ENCODE results near the gene PRR29. TPM values are rescaled to one million over a fixed set of nuclear protein-coding genes. Genes with fewer than 3 reads are reported as not detected.

PRR29 gene
- total RNA-seq = 1 to 10 TPM; 2.9 to 3.2 TPM

GRCh38 chr17:63998050-63998720 is at the start of gene PRR29:
Gene PRR29 (plus strand): TSS chr17:63998351. CDS start chr17:63998365, 14 bp downstream.
- peak within 1 kb of the TSS; percentile 25 for H3K27ac Mint-ChIP-seq
- H3K9me3 Mint-ChIP-seq = no peaks in the 10 kb centered on the region
- peak within 1 kb of the TSS; percentile 82 for H3K4me3 Mint-ChIP-seq
- peak; percentile 78 for ATAC-seq (replicated peaks)
- no peaks in the 10 kb centered on the region for H3K27me3 Mint-ChIP-seq
- peaks cover 19% of the 10 kb centered on the region for H3K4me1 Mint-ChIP-seq
- peaks cover 4% of the 10 kb centered on the region for H3K36me3 Mint-ChIP-seq (ENCODE audit: low read depth)

- Mint-ChIP-seq H3K27ac (no peak overlapping the region), H3K4me3 (no peak overlapping the region), H3K36me3 (ENCODE audit: low read depth) (no peaks in the 10 kb centered on the region), H3K9me3 (no peaks in the 10 kb centered on the region), H3K4me1 (peaks cover 7% of the 10 kb centered on the region), H3K27me3 (no peaks in the 10 kb centered on the region)
- ATAC-seq (replicated peaks) = no peak
Measured at GRCh38 chr17:63948521-63948920, 49.6 kb upstream of the PRR29 start.

- Mint-ChIP-seq H3K27me3 (no peaks in the 10 kb centered on the region), H3K27ac (no peak overlapping the region), H3K36me3 (ENCODE audit: low read depth) (no peaks in the 10 kb centered on the region), H3K9me3 (no peaks in the 10 kb centered on the region), H3K4me1 (peaks cover 15% of the 10 kb centered on the region), H3K4me3 (no peak overlapping the region)
- ATAC-seq (replicated peaks) = no peak
Measured at GRCh38 chr17:63949576-63950250, 48.4 kb upstream of the PRR29 start.

- ATAC-seq (replicated peaks) = no peak
- peaks cover 15% of the 10 kb centered on the region for H3K4me1 Mint-ChIP-seq
- no peaks in the 10 kb centered on the region for H3K36me3 Mint-ChIP-seq (ENCODE audit: low read depth)
- no peak overlapping the region for H3K4me3 Mint-ChIP-seq
- H3K27me3 Mint-ChIP-seq = no peaks in the 10 kb centered on the region
- H3K27ac Mint-ChIP-seq = no peak overlapping the region
- no peaks in the 10 kb centered on the region for H3K9me3 Mint-ChIP-seq
Measured at GRCh38 chr17:63950940-63951907, 46.9 kb upstream of the PRR29 start.

GRCh38 chr17:63954402-63955063 is 43.6 kb upstream of the PRR29 start:
- Mint-ChIP-seq H3K36me3 (ENCODE audit: low read depth) (no peaks in the 10 kb centered on the region), H3K27ac (peak overlapping the region; percentile 76), H3K4me3 (peak overlapping the region; percentile 55)

GRCh38 chr17:63955232-63955631 is 42.9 kb upstream of the PRR29 start:
- H3K36me3 Mint-ChIP-seq (ENCODE audit: low read depth) = no peaks in the 10 kb centered on the region
- no peak for ATAC-seq (replicated peaks)
- H3K27me3 Mint-ChIP-seq = no peaks in the 10 kb centered on the region
- H3K27ac Mint-ChIP-seq = no peak overlapping the region
- H3K4me3 Mint-ChIP-seq = peak overlapping the region; percentile 55
- H3K4me1 Mint-ChIP-seq = peaks cover 12% of the 10 kb centered on the region
- no peaks in the 10 kb centered on the region for H3K9me3 Mint-ChIP-seq

More at GRCh38 chr17:63954402-63955063, 43.6 kb upstream of the PRR29 start:
- Mint-ChIP-seq H3K4me1 (peaks cover 9% of the 10 kb centered on the region), H3K9me3 (no peaks in the 10 kb centered on the region), H3K27me3 (no peaks in the 10 kb centered on the region)
- ATAC-seq (replicated peaks) = peak; percentile 70

GRCh38 chr17:63955791-63956190 is 42.4 kb upstream of the PRR29 start:
- ATAC-seq (replicated peaks) = no peak
- no peaks in the 10 kb centered on the region for H3K27me3 Mint-ChIP-seq
- no peak overlapping the region for H3K27ac Mint-ChIP-seq
- H3K36me3 Mint-ChIP-seq (ENCODE audit: low read depth) = no peaks in the 10 kb centered on the region
- H3K9me3 Mint-ChIP-seq = no peaks in the 10 kb centered on the region
- no peak overlapping the region for H3K4me3 Mint-ChIP-seq
- H3K4me1 Mint-ChIP-seq = peaks cover 12% of the 10 kb centered on the region

GRCh38 chr17:63956296-63956920 is 41.7 kb upstream of the PRR29 start:
- ATAC-seq (replicated peaks) = no peak
- Mint-ChIP-seq H3K27ac (peak overlapping the region; percentile 8), H3K9me3 (no peaks in the 10 kb centered on the region), H3K4me1 (peaks cover 12% of the 10 kb centered on the region), H3K27me3 (no peaks in the 10 kb centered on the region), H3K36me3 (ENCODE audit: low read depth) (no peaks in the 10 kb centered on the region), H3K4me3 (no peak overlapping the region)

GRCh38 chr17:63960006-63960405 is 38.1 kb upstream of the PRR29 start:
- Mint-ChIP-seq H3K9me3 (no peaks in the 10 kb centered on the region), H3K4me1 (peaks cover 3% of the 10 kb centered on the region), H3K36me3 (ENCODE audit: low read depth) (no peaks in the 10 kb centered on the region), H3K27me3 (no peaks in the 10 kb centered on the region), H3K4me3 (no peak overlapping the region), H3K27ac (no peak overlapping the region)
- no peak for ATAC-seq (replicated peaks)

GRCh38 chr17:63960430-63960829 is 37.7 kb upstream of the PRR29 start:
- no peak overlapping the region for H3K4me3 Mint-ChIP-seq
- H3K36me3 Mint-ChIP-seq (ENCODE audit: low read depth) = no peaks in the 10 kb centered on the region
- no peaks in the 10 kb centered on the region for H3K9me3 Mint-ChIP-seq
- H3K27me3 Mint-ChIP-seq = no peaks in the 10 kb centered on the region
- no peak for ATAC-seq (replicated peaks)
- peaks cover 3% of the 10 kb centered on the region for H3K4me1 Mint-ChIP-seq
- no peak overlapping the region for H3K27ac Mint-ChIP-seq

GRCh38 chr17:63961355-63962212 is 36.6 kb upstream of the PRR29 start:
- Mint-ChIP-seq H3K4me1 (peaks cover 7% of the 10 kb centered on the region), H3K27ac (no peak overlapping the region), H3K9me3 (no peaks in the 10 kb centered on the region), H3K36me3 (ENCODE audit: low read depth) (no peaks in the 10 kb centered on the region), H3K4me3 (no peak overlapping the region), H3K27me3 (no peaks in the 10 kb centered on the region)
- ATAC-seq (replicated peaks) = peak; percentile 56

- Mint-ChIP-seq H3K36me3 (ENCODE audit: low read depth) (no peaks in the 10 kb centered on the region), H3K4me3 (no peak overlapping the region), H3K4me1 (peaks cover 12% of the 10 kb centered on the region), H3K27ac (no peak overlapping the region), H3K27me3 (no peaks in the 10 kb centered on the region), H3K9me3 (no peaks in the 10 kb centered on the region)
- no peak for ATAC-seq (replicated peaks)
Measured at GRCh38 chr17:63962298-63962744, 35.8 kb upstream of the PRR29 start.

GRCh38 chr17:63963123-63963522 is 35.0 kb upstream of the PRR29 start:
- H3K4me1 Mint-ChIP-seq = peaks cover 12% of the 10 kb centered on the region
- ATAC-seq (replicated peaks) = no peak
- H3K9me3 Mint-ChIP-seq = no peaks in the 10 kb centered on the region
- no peak overlapping the region for H3K27ac Mint-ChIP-seq
- no peak overlapping the region for H3K4me3 Mint-ChIP-seq
- no peaks in the 10 kb centered on the region for H3K36me3 Mint-ChIP-seq (ENCODE audit: low read depth)
- no peaks in the 10 kb centered on the region for H3K27me3 Mint-ChIP-seq

Measured in activated T-helper 17 cell treated with anti-CD3 and anti-CD28 coated beads, Interleukin-2, amount 50 U/mL, for 72 hours (primary cell).